Cardiac septum (tissue), 1 donor: Measurements from ENCODE around the gene SLC25A33. TPM values are rescaled to one million over a fixed set of nuclear protein-coding genes. Genes with fewer than 3 reads are reported as not detected.

ENCODE experiments used
- DNase-seq: peaks from one replicate; pipeline ENCODE4 v3.0.0-alpha.2; 2020; ENCODE audit warnings: low spot score
- intact Hi-C: fragments of 100-400 bp; cut with DNase I; formaldehyde crosslinking; loops from one replicate; pipeline ENCODE4 v1.14.0; 2022
- total RNA-seq: library from RNA; stranded (reverse); fragmentation: NEBNext Ultra II Directional; extraction: Animal tissue kit (Norgen Biotek cat#: 25700); gene quantifications from one replicate; pipeline ENCODE4 v1.2.1, GENCODE V29; 2021
- donor health status: DM: no; HTN: no; CAD: no.

The SLC25A33 gene
- total RNA-seq, 1 donor from 2014 or later: 4.0 TPM

- intact Hi-C loops: no loop called here
- no peak for DNase-seq
These were observed 57.3 kb downstream of the SLC25A33 start for GRCh38 chr1:9596415-9597123.

- DNase-seq: no peak
- intact Hi-C loops: no loop called here
These were observed 58.4 kb downstream of the SLC25A33 start for GRCh38 chr1:9597361-9598315.

- no peak for DNase-seq
- intact Hi-C loops: no loop called here
These were observed 59.0 kb downstream of the SLC25A33 start for GRCh38 chr1:9598316-9598700.

- DNase-seq: no peak
- intact Hi-C loops: no loop called here
These were observed 60.5 kb downstream of the SLC25A33 start for GRCh38 chr1:9599741-9600140.

GRCh38 chr1:9600861-9601834 lies 61.9 kb downstream of the SLC25A33 start:
- intact Hi-C loops: no loop called here
- no peak for DNase-seq

- DNase-seq: no peak
- intact Hi-C loops: no loop called here
These were observed 62.9 kb downstream of the SLC25A33 start for GRCh38 chr1:9601942-9602793.

- DNase-seq: no peak
- intact Hi-C loops: no loop called here
These were observed 63.5 kb downstream of the SLC25A33 start for GRCh38 chr1:9602794-9603167.

GRCh38 chr1:9603307-9603706 lies 64.0 kb downstream of the SLC25A33 start:
- intact Hi-C loops: no loop called here
- no peak for DNase-seq

- DNase-seq: no peak
- intact Hi-C loops: no loop called here
These were observed 64.8 kb downstream of the SLC25A33 start for GRCh38 chr1:9603766-9604753.

- intact Hi-C loops: no loop called here
These were observed 65.6 kb downstream of the SLC25A33 start for GRCh38 chr1:9604836-9605235.

GRCh38 chr1:9605946-9606455 lies 66.7 kb downstream of the SLC25A33 start:
- DNase-seq: no peak
- intact Hi-C loops: no loop called here

More at GRCh38 chr1:9604836-9605235, 65.6 kb downstream of the SLC25A33 start:
- no peak for DNase-seq

- intact Hi-C loops: no loop called here
- no peak for DNase-seq
These were observed 67.2 kb downstream of the SLC25A33 start for GRCh38 chr1:9606458-9606857.

GRCh38 chr1:9606948-9607347 lies 67.7 kb downstream of the SLC25A33 start:
- no peak for DNase-seq

GRCh38 chr1:9607352-9607751 lies 68.1 kb downstream of the SLC25A33 start:
- intact Hi-C loops: no loop called here
- no peak for DNase-seq

More at GRCh38 chr1:9606948-9607347, 67.7 kb downstream of the SLC25A33 start:
- intact Hi-C loops: no loop called here

GRCh38 chr1:9609998-9610397 lies 70.7 kb downstream of the SLC25A33 start:
- intact Hi-C loops: no loop called here
- no peak for DNase-seq

- intact Hi-C loops: no loop called here
- no peak for DNase-seq
These were observed 71.3 kb downstream of the SLC25A33 start for GRCh38 chr1:9610548-9610947.

- intact Hi-C loops: no loop called here
- no peak for DNase-seq
These were observed 72.5 kb downstream of the SLC25A33 start for GRCh38 chr1:9611716-9612115.
